Thyroid gland (tissue), 4 donors: ENCODE data around the gene TPD52L1.

ENCODE experiments used
- POLR2A ChIP-seq, 2 donors: fragments of 450-650 bp; IDR thresholded peaks; one replicate each; pipeline ENCODE4 v1.6.1; 2017; ENCODE audit warnings: antibody characterized with exemption in 2 of 2, mild to moderate bottlenecking in 2 of 2, moderate library complexity in 1 of 2
- TF ChIP-seq, protein P1 (sequence below), 6 experiments: fragments of 200-600 bp in 3 of 6; fragments of 450-650 bp in 3 of 6; sonication (generic) in 3 of 6; IDR thresholded peaks; one replicate each; pipeline ENCODE4 v1.5.1; 2016 to 2019; ENCODE audit warnings: antibody characterized with exemption in 6 of 6, mild to moderate bottlenecking in 2 of 6, inconsistent platforms in 1 of 6, moderate library complexity in 1 of 6

GRCh38 chr6:125111219-125111983 is 42.2 kb upstream of the TPD52L1 start:
- TF ChIP-seq, protein P1, sequence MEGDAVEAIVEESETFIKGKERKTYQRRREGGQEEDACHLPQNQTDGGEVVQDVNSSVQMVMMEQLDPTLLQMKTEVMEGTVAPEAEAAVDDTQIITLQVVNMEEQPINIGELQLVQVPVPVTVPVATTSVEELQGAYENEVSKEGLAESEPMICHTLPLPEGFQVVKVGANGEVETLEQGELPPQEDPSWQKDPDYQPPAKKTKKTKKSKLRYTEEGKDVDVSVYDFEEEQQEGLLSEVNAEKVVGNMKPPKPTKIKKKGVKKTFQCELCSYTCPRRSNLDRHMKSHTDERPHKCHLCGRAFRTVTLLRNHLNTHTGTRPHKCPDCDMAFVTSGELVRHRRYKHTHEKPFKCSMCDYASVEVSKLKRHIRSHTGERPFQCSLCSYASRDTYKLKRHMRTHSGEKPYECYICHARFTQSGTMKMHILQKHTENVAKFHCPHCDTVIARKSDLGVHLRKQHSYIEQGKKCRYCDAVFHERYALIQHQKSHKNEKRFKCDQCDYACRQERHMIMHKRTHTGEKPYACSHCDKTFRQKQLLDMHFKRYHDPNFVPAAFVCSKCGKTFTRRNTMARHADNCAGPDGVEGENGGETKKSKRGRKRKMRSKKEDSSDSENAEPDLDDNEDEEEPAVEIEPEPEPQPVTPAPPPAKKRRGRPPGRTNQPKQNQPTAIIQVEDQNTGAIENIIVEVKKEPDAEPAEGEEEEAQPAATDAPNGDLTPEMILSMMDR (IDR thresholded peaks at IDR 0.05), result no peak
- no peak for TF ChIP-seq POLR2A (IDR thresholded peaks at IDR 0.05)
